ENCODE results near the gene HBG1. TPM values are rescaled to one million over a fixed set of nuclear protein-coding genes. Genes with fewer than 3 reads are reported as not detected.
A peak's percentile ranks its signal among the peaks of the same experiment; 100 is the strongest.

HBG1 gene
- total and polyA plus RNA-seq, 2 donors (not counting 3 experiments of a cell fraction or from before 2014, with no cell fraction given) = 0.72 TPM; not detected in 1

DNA sequence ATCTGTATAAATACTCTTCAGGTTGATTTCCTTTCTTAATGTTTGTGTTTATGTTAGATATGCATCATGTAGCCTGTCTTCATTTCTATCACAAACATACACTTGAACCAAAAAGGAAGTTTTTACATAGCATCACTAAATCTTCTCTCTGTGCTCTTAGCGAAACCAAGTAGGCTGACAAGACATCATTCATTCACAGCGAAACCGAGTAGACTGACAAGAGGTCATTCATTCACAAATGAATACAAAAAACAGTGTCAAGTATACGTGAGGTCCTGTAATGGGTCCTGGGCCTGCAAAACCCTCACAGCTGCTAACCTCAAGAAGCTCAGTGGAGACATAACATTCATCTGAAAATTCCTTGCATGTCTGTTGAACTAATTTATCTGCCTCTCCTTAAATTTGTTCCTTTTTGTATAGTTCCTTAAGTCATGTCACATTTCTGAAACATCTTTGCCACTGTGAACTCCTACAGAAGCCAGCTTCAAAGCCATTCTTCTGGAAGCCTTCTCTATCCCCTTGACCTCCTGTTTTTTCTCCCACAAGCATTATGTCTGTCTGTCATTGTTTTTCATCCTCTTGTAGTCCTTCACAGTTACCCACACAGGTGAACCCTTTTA, 29.9 kb upstream of the HBG1 start:
- Histone ChIP-seq H3K4me2 (ENCODE audit: insufficient read depth, low read length) (no peak overlapping the region), H3K4me1 (ENCODE audit: control insufficient read depth, extremely low read depth, insufficient read depth, low read length) (peaks cover 11% of the 10 kb centered on the region), H3K27ac (ENCODE audit: insufficient read depth, low read depth, low read length) (peak overlapping the region; percentile 39), H3K9ac (replicated peaks; ENCODE audit: extremely low read depth, insufficient read depth, low read length) (no peak overlapping the region), H3K36me3 (ENCODE audit: control insufficient read depth in 2 of 2, extremely low read depth in 1 of 2, insufficient read depth in 2 of 2, low read length in 2 of 2) (no peaks in the 10 kb centered on the region), H3K4me3 (replicated peaks in 1 of 3; ENCODE audit: insufficient read depth in 1 of 3, low read depth in 1 of 3, low read length in 3 of 3) (no peak overlapping the region), H4K20me1 (replicated peaks; ENCODE audit: control insufficient read depth, extremely low read depth, insufficient read depth, low read length) (no peaks in the 10 kb centered on the region), H3K27me3 (ENCODE audit: control insufficient read depth in 2 of 2, insufficient read depth in 2 of 2, low read length in 2 of 2) (no peaks in the 10 kb centered on the region), H2AFZ (ENCODE audit: low read depth, low read length) (peak overlapping the region; percentile 60), H3K9me1 (replicated peaks; ENCODE audit: control insufficient read depth, extremely low read depth, insufficient read depth, low read length) (no peaks in the 10 kb centered on the region), H3K9me3 (replicated peaks; ENCODE audit: control insufficient read depth, insufficient read depth, low read length) (no peaks in the 10 kb centered on the region), H3K79me2 (ENCODE audit: control insufficient read depth, insufficient read depth, low read length) (no peaks in the 10 kb centered on the region)
- DNase-seq (ENCODE audit: low read depth, low spot score) = no peak
- CTCF ChIA-PET = interaction anchor here (1.2 kb wide), 1 partner anchor 1092 kb away, joined by 3 read pairs; no protein-coding TSS in a partner anchor
- POLR2A ChIA-PET = no interaction called here
- TF ChIP-seq MYC (IDR thresholded peaks at IDR 0.05; ENCODE audit: low read depth, low read length) (no peak), JUN (IDR thresholded peaks at IDR 0.05; ENCODE audit: borderline replicate concordance, insufficient read depth, insufficient read length, low read depth) (no peak), EZH2 (IDR thresholded peaks at IDR 0.05; ENCODE audit: borderline replicate concordance, low read depth, low read length, severe bottlenecking) (no peak), GATA2 (IDR thresholded peaks at IDR 0.05; ENCODE audit: insufficient read depth, insufficient read length, low read depth, low read length) (no peak), POLR2A (IDR thresholded peaks at IDR 0.05; ENCODE audit: low read depth, low read length) (no peak), POLR2AphosphoS5 (IDR thresholded peaks at IDR 0.05; ENCODE audit: insufficient read depth, low read depth, low read length) (no peak), MAX (IDR thresholded peaks at IDR 0.05; ENCODE audit: insufficient read depth, insufficient read length) (no peak), FOS (IDR thresholded peaks at IDR 0.05; ENCODE audit: borderline replicate concordance, insufficient read depth, low read length) (no peak)
- TF ChIP-seq, protein P1, sequence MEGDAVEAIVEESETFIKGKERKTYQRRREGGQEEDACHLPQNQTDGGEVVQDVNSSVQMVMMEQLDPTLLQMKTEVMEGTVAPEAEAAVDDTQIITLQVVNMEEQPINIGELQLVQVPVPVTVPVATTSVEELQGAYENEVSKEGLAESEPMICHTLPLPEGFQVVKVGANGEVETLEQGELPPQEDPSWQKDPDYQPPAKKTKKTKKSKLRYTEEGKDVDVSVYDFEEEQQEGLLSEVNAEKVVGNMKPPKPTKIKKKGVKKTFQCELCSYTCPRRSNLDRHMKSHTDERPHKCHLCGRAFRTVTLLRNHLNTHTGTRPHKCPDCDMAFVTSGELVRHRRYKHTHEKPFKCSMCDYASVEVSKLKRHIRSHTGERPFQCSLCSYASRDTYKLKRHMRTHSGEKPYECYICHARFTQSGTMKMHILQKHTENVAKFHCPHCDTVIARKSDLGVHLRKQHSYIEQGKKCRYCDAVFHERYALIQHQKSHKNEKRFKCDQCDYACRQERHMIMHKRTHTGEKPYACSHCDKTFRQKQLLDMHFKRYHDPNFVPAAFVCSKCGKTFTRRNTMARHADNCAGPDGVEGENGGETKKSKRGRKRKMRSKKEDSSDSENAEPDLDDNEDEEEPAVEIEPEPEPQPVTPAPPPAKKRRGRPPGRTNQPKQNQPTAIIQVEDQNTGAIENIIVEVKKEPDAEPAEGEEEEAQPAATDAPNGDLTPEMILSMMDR (IDR thresholded peaks at IDR 0.05; ENCODE audit: extremely low read depth in 1 of 2, insufficient read depth in 1 of 2, low read depth in 1 of 2, low read length in 2 of 2) = no peak
- intact Hi-C loops (cut with micrococcal nuclease) = loop anchor here (1.0 kb wide), 1 partner anchor 88 kb away; no protein-coding TSS in a partner anchor
- FAIRE-seq = no peak
- BruUV-seq (replicated peaks) = no TSS peak
- dilution Hi-C loops (cut with MboI; ENCODE audit: extremely low pct_ligation_motif_present, low sequenced_read_pairs) = no loop called here

Measured in endothelial cell of umbilical vein (primary cell).